Breast epithelium (tissue), 3 donors: ENCODE results near the gene PROZ.

Experiments used
- CTCF ChIP-seq, 3 donors: fragments of 450-650 bp; IDR thresholded peaks; one replicate each; pipeline ENCODE4 v1.5.1; 2016 to 2017; ENCODE audit warnings: antibody characterized with exemption in 3 of 3, mild to moderate bottlenecking in 3 of 3, moderate library complexity in 3 of 3
- POLR2A ChIP-seq: fragments of 450-650 bp; IDR thresholded peaks from one replicate; pipeline ENCODE4 v1.6.1; 2016; ENCODE audit warnings: antibody characterized with exemption, mild to moderate bottlenecking, moderate library complexity

GRCh38 chr13:113176822-113177221, 18.4 kb downstream of the PROZ start:
- TF ChIP-seq CTCF (IDR thresholded peaks at IDR 0.05): no peak
- no peak for TF ChIP-seq POLR2A
